ENCODE results near the gene MEF2C. TPM values are rescaled to one million over a fixed set of nuclear protein-coding genes. Genes with fewer than 3 reads are reported as not detected.
A peak's percentile ranks its signal among the peaks of the same experiment; 100 is the strongest.

The MEF2C gene
- total and polyA plus RNA-seq, 2 donors (not counting 1 experiment from before 2014, with no cell fraction given) = 12.2 to 15.7 TPM

DNA sequence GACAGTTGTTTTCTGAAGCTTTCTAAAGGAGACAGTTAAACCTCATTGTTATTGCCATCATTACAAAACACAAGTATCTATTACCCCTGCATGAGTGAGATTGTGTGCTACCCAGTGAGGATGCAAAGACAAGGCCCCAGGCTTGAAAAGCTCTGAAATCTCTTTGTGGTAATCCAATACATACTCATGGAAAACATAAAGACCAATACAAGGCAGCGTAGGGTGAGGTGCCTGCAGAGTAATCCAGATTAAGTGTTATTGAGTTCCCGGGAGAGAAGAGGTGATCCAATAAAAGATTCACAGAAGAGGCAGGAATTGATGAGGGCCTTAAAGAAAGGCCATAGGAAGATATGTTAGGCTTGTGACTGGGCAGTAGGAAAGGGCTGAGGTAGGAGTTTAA, 150.1 kb downstream of the MEF2C start:
- no peak overlapping the region for H3K4me2 ChIP-seq (ENCODE audit: extremely low read depth, insufficient read depth, low read length)
- H3K4me1 ChIP-seq (ENCODE audit: control insufficient read depth, extremely low read depth, insufficient read depth, low read length) = peaks cover 2% of the 10 kb centered on the region
- H3K27me3 ChIP-seq (ENCODE audit: control insufficient read depth, insufficient read depth, low read length) = no peaks in the 10 kb centered on the region

DNA sequence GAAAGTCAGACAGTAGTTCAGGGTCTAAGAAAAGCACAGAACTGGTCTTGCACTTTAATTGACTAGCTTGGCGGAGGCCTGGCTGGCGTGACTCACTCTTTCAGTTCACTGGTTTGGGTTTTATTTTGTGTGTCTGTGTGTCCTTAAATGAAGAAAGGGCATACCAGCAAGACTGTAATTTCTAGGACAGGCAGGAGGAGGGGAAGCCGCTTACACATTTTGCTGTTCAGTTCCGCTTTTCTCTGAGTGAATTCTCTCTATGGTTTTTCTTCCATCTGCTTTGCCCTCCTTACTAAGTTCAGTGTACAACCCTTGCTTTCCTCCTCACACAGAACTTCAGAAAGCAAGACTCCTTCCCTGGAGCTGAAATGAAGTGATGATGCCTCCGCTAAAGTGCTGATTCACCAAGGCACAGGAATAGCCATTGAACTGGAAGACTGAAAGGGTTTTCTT, 150.8 kb downstream of the MEF2C start:
- Histone ChIP-seq H3K9me3 (ENCODE audit: control insufficient read depth, insufficient read depth, low read depth, low read length) (no peaks in the 10 kb centered on the region), H3K27ac (ENCODE audit: insufficient read depth, low read length) (peak overlapping the region; percentile 49), H3K27me3 (ENCODE audit: control insufficient read depth, insufficient read depth, low read length) (no peaks in the 10 kb centered on the region), H3K79me2 (ENCODE audit: control insufficient read depth, insufficient read depth, low read length) (no peaks in the 10 kb centered on the region), H3K9ac (ENCODE audit: insufficient read depth, low read length) (no peak overlapping the region), H4K20me1 (ENCODE audit: control insufficient read depth, extremely low read depth, insufficient read depth, low read length) (no peaks in the 10 kb centered on the region), H3K4me2 (ENCODE audit: extremely low read depth, insufficient read depth, low read length) (peak overlapping the region; percentile 25), H2AFZ (ENCODE audit: low read length) (no peak overlapping the region), H3K4me3 (replicated peaks in 1 of 4; ENCODE audit: control extremely low read depth in 1 of 4, insufficient read depth in 1 of 4, low read depth in 3 of 4, low read length in 4 of 4) (no peak overlapping the region), H3K36me3 (ENCODE audit: control insufficient read depth, insufficient read depth, low read length) (no peaks in the 10 kb centered on the region), H3K4me1 (ENCODE audit: control insufficient read depth, extremely low read depth, insufficient read depth, low read length) (peaks cover 2% of the 10 kb centered on the region)
- DNase-seq (ENCODE audit: low read depth in 2 of 2) = peak in 1 of 2 donors; percentile 86
- no peak for TF ChIP-seq EZH2 (IDR thresholded peaks at IDR 0.05; ENCODE audit: low read length, missing control alignments)
- TF ChIP-seq, protein P1, sequence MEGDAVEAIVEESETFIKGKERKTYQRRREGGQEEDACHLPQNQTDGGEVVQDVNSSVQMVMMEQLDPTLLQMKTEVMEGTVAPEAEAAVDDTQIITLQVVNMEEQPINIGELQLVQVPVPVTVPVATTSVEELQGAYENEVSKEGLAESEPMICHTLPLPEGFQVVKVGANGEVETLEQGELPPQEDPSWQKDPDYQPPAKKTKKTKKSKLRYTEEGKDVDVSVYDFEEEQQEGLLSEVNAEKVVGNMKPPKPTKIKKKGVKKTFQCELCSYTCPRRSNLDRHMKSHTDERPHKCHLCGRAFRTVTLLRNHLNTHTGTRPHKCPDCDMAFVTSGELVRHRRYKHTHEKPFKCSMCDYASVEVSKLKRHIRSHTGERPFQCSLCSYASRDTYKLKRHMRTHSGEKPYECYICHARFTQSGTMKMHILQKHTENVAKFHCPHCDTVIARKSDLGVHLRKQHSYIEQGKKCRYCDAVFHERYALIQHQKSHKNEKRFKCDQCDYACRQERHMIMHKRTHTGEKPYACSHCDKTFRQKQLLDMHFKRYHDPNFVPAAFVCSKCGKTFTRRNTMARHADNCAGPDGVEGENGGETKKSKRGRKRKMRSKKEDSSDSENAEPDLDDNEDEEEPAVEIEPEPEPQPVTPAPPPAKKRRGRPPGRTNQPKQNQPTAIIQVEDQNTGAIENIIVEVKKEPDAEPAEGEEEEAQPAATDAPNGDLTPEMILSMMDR (conservative IDR thresholded peaks at IDR 0.05 in 1 of 2, IDR thresholded peaks at IDR 0.05 in 1 of 2; ENCODE audit: low read depth in 1 of 2, low read length in 2 of 2) = no peak

More for the DNA sequence above, 150.1 kb downstream of the MEF2C start:
- H4K20me1 ChIP-seq (ENCODE audit: control insufficient read depth, extremely low read depth, insufficient read depth, low read length) = no peaks in the 10 kb centered on the region
- no peaks in the 10 kb centered on the region for H3K36me3 ChIP-seq (ENCODE audit: control insufficient read depth, insufficient read depth, low read length)
- DNase-seq (ENCODE audit: low read depth in 2 of 2) = no peak
- no peaks in the 10 kb centered on the region for H3K79me2 ChIP-seq (ENCODE audit: control insufficient read depth, insufficient read depth, low read length)
- H3K4me3 ChIP-seq (replicated peaks in 1 of 4; ENCODE audit: control extremely low read depth in 1 of 4, insufficient read depth in 1 of 4, low read depth in 3 of 4, low read length in 4 of 4) = no peak overlapping the region
- TF ChIP-seq EZH2 (IDR thresholded peaks at IDR 0.05; ENCODE audit: low read length, missing control alignments) = no peak
- TF ChIP-seq, protein P1 (conservative IDR thresholded peaks at IDR 0.05 in 1 of 2, IDR thresholded peaks at IDR 0.05 in 1 of 2; ENCODE audit: low read depth in 1 of 2, low read length in 2 of 2) = no peak
- H3K9me3 ChIP-seq (ENCODE audit: control insufficient read depth, insufficient read depth, low read depth, low read length) = no peaks in the 10 kb centered on the region
- peak overlapping the region; percentile 49 for H3K27ac ChIP-seq (ENCODE audit: insufficient read depth, low read length)
- H2AFZ ChIP-seq (ENCODE audit: low read length) = no peak overlapping the region
- no peak overlapping the region for H3K9ac ChIP-seq (ENCODE audit: insufficient read depth, low read length)

DNA sequence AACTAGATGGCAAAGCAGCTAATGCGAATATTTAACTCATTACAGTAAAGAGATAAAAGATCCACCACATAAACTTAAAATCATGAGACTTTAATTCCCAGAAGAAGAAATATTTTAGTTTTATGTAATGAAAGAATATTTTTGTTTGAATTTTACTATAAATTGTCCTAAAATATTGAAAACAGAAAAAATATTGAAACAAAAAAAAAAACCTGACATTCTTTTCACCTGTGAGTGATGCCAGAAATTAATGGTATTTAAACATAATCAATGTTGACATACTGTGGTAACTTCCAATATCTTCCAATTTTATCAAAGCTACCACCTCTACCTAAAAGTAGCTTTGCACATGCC, 153.2 kb downstream of the MEF2C start:
- TF ChIP-seq, protein P1 (conservative IDR thresholded peaks at IDR 0.05 in 1 of 2, IDR thresholded peaks at IDR 0.05 in 1 of 2; ENCODE audit: low read depth in 1 of 2, low read length in 2 of 2) = no peak
- no peak for TF ChIP-seq EZH2 (IDR thresholded peaks at IDR 0.05; ENCODE audit: low read length, missing control alignments)
- Histone ChIP-seq H4K20me1 (ENCODE audit: control insufficient read depth, extremely low read depth, insufficient read depth, low read length) (no peaks in the 10 kb centered on the region), H3K27me3 (ENCODE audit: control insufficient read depth, insufficient read depth, low read length) (no peaks in the 10 kb centered on the region), H3K27ac (ENCODE audit: insufficient read depth, low read length) (no peak overlapping the region), H3K4me3 (replicated peaks in 1 of 4; ENCODE audit: control extremely low read depth in 1 of 4, insufficient read depth in 1 of 4, low read depth in 3 of 4, low read length in 4 of 4) (no peak overlapping the region), H3K79me2 (ENCODE audit: control insufficient read depth, insufficient read depth, low read length) (no peaks in the 10 kb centered on the region), H3K4me2 (ENCODE audit: extremely low read depth, insufficient read depth, low read length) (no peak overlapping the region), H3K9me3 (ENCODE audit: control insufficient read depth, insufficient read depth, low read depth, low read length) (no peaks in the 10 kb centered on the region), H3K9ac (ENCODE audit: insufficient read depth, low read length) (no peak overlapping the region), H3K4me1 (ENCODE audit: control insufficient read depth, extremely low read depth, insufficient read depth, low read length) (no peaks in the 10 kb centered on the region), H2AFZ (ENCODE audit: low read length) (no peak overlapping the region), H3K36me3 (ENCODE audit: control insufficient read depth, insufficient read depth, low read length) (no peaks in the 10 kb centered on the region)
- DNase-seq (ENCODE audit: low read depth in 2 of 2) = no peak
